B cell (primary cell): ENCODE measurements around the gene KLHL26.

ENCODE experiments used
- CTCF ChIP-seq: fragments of 200-600 bp; IDR thresholded peaks from one replicate; pipeline ENCODE4 v1.8.0; 2022; ENCODE audit warnings: antibody characterized with exemption, mild to moderate bottlenecking
- EZH2 ChIP-seq: IDR thresholded peaks from 2 replicates; pipeline ENCODE4 v1.6.1; 2012; ENCODE audit warnings: borderline replicate concordance, low read depth, mild to moderate bottlenecking, moderate library complexity, low read length; ENCODE audit not compliant: insufficient read depth, poor library complexity, severe bottlenecking

- no peak for TF ChIP-seq CTCF
- TF ChIP-seq EZH2, result no peak
Observed at GRCh38 chr19:18597809-18598660, 38.8 kb upstream of the KLHL26 start.
